Epithelial cell of proximal tubule (primary cell): ENCODE data around the gene MCRIP2. TPM values are rescaled to one million over a fixed set of nuclear protein-coding genes. Genes with fewer than 3 reads are reported as not detected.

Experiments
- DNase-seq: peaks from one replicate; pipeline ENCODE4 v3.0.0-alpha.2; 2011; ENCODE audit warnings: low read depth
- H3K4me3 ChIP-seq: 2 replicates; pipeline ENCODE4 v1.5.1; 2011; ENCODE audit warnings: low read depth, mild to moderate bottlenecking, low read length
- total RNA-seq: library from RNA; depleted of rRNA; stranded (reverse); fragments of >200 nt; gene quantifications from 2 replicates; pipeline ENCODE4 v1.2.3, GENCODE V29; 2015
- TF ChIP-seq, protein P1 (sequence below): conservative IDR thresholded peaks from 2 replicates; pipeline ENCODE4 v1.5.1; 2012; ENCODE audit warnings: low read depth, mild to moderate bottlenecking, low read length

Gene MCRIP2, protein sequence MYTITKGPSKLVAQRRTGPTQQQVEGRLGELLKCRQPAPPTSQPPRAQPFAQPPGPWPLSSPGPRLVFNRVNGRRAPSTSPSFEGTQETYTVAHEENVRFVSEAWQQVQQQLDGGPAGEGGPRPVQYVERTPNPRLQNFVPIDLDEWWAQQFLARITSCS
- 58.2 and 70.3 TPM in 2 replicates for total RNA-seq

DNA sequence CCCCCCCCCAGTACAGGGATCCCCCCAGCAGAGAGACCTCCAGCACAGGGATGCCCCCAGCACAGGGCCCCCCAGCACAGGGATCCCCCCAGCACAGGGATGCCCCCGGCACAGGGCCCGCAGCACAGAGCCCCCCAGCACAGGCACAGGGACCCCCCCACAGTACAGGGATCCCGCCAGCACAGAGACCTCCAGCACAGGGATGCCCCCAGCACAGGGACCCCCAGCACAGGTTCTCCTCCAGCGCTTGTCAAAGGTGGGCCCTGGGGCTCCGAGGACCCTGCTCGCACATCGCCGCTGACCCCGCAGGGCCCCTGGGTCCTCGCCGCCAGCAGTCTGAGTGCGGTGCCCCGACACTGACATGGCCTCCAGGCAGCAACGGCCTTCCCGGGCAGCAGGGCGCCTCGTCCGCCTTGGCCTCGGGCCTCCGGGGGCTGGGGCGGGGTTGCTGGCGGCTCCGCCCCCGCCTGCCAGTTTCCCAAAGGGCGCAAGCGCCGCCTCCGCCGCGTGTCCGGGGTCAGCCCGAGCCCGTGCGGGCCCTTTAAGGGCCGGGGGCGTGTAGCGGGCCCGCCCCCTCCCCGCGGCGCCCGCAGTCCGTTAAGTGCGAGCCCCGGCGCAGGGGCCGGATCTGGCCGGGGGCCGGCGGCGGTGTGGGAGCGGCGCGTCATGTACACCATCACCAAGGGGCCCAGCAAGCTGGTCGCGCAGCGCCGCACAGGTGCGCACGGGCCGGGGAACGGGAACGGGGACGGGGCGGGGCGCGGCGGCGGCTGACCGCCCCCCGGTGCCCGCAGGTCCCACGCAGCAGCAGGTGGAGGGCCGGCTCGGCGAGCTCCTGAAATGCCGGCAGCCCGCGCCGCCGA is at the start of gene MCRIP2:
Gene MCRIP2, plus strand, starts transcription at position 503 of the 863 bp plus-strand sequence. Its CDS starts 164 bp downstream, at position 667.
- no peak for DNase-seq
- TF ChIP-seq, protein P1, sequence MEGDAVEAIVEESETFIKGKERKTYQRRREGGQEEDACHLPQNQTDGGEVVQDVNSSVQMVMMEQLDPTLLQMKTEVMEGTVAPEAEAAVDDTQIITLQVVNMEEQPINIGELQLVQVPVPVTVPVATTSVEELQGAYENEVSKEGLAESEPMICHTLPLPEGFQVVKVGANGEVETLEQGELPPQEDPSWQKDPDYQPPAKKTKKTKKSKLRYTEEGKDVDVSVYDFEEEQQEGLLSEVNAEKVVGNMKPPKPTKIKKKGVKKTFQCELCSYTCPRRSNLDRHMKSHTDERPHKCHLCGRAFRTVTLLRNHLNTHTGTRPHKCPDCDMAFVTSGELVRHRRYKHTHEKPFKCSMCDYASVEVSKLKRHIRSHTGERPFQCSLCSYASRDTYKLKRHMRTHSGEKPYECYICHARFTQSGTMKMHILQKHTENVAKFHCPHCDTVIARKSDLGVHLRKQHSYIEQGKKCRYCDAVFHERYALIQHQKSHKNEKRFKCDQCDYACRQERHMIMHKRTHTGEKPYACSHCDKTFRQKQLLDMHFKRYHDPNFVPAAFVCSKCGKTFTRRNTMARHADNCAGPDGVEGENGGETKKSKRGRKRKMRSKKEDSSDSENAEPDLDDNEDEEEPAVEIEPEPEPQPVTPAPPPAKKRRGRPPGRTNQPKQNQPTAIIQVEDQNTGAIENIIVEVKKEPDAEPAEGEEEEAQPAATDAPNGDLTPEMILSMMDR, result no peak
- H3K4me3 ChIP-seq, result peak within 1 kb of the TSS; percentile 81

DNA sequence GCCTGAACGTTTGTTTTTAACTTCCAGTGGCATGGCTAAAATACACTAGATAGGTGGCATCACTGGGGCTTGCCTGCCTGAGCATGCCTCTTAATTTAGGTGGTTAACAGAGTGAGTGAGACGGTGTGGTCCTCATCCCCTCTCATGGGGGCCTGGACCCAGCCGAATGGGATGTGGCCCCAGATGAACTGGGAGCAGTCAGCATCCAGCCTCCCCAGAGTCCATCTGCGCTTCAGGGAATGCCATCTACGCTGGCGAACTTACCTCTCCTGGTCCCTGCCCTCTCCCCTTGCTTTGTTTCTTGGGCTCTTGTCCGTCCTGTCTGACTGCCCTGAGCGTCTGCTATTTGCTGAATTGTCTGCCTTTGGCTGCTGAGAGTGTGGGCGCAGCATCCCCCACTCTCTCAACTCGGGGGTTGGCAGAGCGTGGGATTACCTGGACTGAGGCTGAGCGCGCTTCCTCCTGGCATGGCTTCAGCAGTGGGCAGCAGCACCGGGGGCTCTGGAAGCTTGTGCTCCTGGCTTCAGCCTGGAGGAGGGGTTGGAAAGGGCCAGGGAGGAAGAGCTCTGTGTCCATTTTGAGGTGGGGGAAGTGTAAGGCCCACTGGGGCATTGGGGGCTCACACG is 49.6 kb upstream of the MCRIP2 start:
- H3K4me3 ChIP-seq, result no peak overlapping the region

GRCh38 chr16:592518-593306 is 48.9 kb upstream of the MCRIP2 start:
- no peak for DNase-seq
- no peak overlapping the region for H3K4me3 ChIP-seq
- TF ChIP-seq, protein P1, result peak; percentile 31

More for the DNA sequence above, 49.6 kb upstream of the MCRIP2 start:
- DNase-seq, result no peak
- TF ChIP-seq, protein P1, result no peak

- no peak for DNase-seq
- H3K4me3 ChIP-seq, result no peak overlapping the region
- TF ChIP-seq, protein P1, result no peak
These were observed 48.2 kb upstream of the MCRIP2 start for GRCh38 chr16:593406-593805.

- TF ChIP-seq, protein P1, result no peak
- no peak for DNase-seq
- H3K4me3 ChIP-seq, result no peak overlapping the region
These were observed 47.8 kb upstream of the MCRIP2 start for GRCh38 chr16:593807-594206.

DNA sequence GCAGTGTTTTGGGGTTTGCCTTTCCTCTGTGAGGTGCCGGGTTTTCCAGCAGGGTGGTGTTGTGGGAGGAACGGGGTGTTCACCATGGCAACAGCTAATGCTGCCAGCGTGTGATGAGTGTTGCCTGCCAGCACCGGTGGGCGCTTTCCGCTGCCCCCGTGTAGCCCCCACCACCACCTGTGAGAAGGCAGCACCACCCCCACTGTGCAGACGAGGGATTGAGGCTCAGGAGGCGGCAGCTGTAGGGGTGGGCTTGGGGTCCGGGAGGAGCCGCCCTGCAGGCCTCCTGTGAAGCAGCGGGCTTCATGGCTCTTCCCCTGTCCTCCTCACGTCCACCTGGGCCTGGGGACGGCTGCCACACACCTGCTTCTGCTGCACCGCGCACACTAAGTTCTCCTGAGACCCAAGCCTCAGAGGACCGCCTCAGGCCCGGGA is 46.5 kb upstream of the MCRIP2 start:
- TF ChIP-seq, protein P1, result no peak
- H3K4me3 ChIP-seq, result no peak overlapping the region

More for the DNA sequence above, 46.5 kb upstream of the MCRIP2 start:
- DNase-seq, result no peak
